ENCODE results near the gene ZC3H11A.
"Not testable (repeated sequence)": the region's sequence is repeated elsewhere in the genome, so short reads cannot be mapped to it uniquely, and the experiment has no call there.

ZC3H11A gene

DNA sequence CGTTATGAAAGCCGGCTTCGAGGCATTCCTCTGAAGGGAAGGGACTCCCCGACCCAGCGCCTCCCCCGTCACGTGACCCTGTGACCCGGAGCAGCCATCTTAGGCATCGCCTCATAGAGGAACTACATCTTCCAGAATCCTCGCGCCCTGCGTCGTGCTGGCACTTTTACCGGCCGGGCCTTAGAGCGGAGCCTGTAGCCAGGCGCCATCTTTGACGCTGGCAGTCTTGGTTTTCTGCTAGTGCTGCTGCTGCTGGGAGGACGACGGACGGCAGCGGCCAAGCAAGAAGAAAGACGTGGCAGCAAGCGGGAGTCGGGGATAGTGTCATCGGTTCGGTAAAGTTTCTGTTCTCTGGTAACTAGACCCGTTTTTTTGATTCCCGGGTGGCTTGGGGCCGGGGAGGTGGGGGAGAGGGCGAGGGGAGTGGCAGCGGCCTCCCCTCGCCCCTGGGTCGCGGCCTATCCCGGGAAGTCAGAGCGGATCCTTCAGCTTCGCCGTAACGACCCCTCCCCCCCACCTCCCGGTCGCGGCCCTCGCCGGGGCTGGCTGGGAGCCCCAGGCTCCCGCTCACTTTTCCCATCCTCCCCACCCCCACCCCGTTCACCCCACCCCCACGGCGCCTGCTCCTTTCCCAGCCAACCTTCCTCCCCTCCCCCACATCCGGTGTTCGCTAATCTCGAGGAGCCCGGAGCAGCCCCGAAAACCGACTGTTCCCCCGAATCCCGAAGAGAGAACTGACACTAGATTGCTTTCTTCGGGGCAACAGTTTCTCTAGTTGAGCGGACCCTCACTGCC lies at the start of gene ZC3H11A, which contains the start of gene ZBED6:
ZC3H11A (plus strand) TSS at position 183 of the 795 bp plus-strand sequence. CDS start 21,448 bp downstream, outside the sequence.
ZBED6 (plus strand) TSS at position 183 of the 795 bp plus-strand sequence. CDS start 1,900 bp downstream, outside the sequence.
- DNase-seq = peak; percentile 93

DNA sequence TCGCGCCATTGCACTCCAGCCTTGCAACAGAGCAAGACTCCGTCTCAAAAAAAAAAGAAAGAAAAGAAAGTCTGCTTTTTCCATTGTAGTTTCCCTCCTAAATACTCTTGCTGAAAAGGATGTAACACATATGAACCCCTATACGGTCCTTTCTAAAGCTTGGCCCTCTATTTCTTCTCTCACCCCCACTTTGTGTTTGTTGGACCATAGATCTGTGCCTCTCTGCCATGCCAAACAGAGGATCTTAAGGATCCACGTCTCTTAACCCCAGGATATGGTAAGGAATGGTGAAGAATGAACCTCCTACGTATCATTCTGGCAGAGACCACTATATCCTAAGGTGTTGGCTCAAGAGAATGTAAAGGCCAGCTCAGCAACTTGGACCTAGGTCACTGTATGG lies 49.1 kb upstream of the ZC3H11A start:
- no peak for DNase-seq

DNA sequence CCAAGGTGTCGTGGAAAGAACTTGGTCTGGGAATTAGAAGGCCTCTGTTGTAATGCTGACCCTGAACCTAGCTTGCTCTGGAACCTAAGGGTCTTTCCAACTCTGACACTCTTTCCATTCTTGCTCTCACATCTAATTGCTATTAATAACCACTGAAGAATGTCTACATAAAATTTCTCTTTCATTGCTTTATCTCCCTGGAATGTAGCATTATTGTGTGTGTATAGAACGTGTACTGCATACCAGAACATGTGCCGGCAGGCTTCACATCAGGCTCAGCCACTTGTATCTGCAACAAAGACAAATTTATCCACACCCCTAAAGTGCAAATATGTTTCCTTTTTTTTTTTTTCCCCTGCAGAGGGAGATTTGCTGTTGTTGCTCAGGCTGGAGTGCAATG lies 44.4 kb upstream of the ZC3H11A start:
- no peak for DNase-seq

DNA sequence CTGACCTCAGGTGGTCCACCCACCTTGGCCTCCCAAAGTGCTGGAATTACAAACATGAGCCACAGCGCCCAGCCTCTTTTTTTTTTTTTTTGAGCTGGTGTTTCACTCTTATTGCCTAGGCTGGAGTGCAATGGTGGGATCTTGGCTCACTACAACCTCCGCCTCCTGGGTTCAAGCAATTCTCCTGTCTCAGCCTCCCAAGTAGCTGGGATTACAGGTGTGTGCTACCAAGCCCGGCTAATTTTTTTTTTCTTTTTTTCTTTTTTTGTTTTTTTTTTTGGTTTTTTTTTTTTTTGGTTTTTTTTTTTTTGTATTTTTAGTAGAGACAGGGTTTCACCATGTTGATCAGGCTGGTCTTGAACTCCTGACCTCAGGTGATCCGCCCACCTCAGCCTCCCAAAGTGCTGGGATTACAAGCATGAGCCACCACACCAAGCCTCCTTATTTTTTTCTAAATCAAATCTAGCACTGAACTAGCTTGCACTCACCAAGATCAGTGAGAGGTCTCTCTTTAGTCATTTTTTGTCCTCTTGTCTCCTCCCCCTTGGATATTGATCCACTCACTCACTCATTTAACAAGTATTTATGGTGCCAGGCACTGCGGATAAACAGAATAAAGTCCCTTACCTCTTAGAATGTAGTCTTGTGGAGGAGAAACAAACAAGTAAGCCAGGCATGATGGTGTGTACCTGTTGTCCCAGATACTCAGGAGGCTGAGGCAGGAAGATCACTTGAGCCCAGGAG lies 43.6 kb upstream of the ZC3H11A start:
- not testable (repeated sequence) for DNase-seq

DNA sequence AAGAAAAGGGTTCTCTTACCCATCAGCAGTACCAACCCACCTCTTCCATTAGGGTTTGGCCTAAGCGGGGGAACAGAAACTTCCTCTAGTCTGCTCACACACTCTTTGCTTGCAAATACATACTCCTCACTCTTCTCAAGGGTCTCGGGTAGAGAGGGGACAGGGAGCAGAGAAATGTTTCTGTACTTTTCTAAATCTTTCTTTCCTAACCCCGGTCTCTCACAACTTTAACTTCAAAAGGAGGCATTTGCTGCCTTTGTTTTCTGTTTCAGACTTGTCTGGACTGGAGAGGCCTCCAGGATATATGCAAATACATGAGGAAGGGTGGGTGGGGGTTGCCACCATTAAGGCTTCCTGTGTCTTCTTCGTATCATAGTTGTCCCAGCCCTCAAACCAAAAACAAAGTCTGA lies 41.0 kb upstream of the ZC3H11A start:
- no peak for DNase-seq

DNA sequence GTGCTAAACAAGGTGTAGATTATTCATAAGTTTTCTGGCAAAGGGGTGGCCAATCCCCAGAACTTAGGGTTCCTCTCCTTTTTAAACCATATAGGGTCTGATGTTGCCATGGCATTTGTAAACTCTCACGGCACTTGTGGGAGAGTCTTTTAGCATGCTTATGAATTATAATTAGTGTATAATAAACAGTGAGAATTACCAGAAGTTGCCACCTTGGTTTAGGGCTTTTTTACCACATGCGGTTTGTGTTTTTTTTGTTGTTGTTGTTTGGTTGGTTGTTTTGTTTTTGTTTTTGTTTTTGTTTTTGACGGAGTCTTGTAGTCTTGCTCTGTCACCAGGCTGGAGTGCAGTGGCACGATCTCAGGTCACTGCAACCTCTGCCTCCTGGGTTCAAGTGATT lies 39.4 kb upstream of the ZC3H11A start:
- DNase-seq = no peak

DNA sequence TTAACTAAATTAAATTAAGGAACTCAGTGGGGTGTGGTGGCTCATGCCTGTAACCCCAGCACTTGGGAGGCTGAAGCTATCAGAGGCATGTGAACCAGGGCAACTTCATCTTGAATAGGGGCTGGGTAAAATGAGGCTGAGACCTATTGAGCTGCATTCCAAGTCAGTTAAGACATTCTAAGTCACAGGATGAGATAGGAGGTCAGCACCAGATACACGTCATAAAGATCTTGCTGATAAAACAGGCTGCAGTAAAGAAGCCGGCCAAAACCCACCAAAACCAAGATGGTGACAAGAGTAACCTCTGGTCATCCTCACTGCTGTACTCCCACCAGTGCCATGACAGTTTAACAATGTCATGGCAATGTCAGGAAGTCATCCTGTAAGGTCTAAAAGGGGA lies 36.7 kb upstream of the ZC3H11A start:
- DNase-seq = not testable (repeated sequence)

DNA sequence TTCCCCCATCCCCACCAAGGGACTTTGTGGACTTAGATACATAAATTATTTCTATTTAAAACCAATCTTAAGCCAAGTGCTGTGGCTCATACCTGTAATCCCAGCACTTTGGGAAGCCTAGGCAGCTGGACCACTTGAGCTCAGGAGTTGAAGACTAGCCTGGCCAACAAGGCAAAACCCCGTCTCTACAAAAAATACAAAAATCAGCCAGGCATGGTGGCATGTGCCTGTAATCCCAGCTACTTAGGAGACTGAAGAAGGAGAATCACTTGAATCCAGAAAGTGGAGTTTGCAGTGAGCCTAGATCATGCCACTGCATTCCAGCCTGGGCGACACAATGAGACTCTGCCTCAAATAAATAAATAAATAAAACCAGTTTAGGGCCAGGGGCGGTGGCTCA lies 34.9 kb upstream of the ZC3H11A start:
- no peak for DNase-seq

DNA sequence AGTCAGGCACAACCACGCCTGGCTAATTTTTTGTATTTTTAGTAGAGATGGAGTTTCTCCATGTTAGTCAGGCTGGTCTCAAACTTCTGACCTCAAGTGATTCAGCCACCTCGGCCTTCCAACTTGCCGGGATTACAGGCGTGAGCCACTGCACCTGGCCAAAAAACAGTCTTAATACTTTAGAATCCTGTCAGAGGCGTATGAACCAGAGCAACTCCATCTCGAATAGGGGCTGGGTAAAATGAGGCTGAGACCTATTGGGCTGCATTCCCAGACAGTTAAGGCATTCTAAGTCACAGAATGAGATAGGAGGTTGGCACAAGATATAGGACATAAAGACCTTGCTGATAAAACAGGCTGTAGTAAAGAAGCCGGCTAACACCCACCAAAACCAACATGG lies 33.5 kb upstream of the ZC3H11A start:
- DNase-seq = not testable (repeated sequence)

DNA sequence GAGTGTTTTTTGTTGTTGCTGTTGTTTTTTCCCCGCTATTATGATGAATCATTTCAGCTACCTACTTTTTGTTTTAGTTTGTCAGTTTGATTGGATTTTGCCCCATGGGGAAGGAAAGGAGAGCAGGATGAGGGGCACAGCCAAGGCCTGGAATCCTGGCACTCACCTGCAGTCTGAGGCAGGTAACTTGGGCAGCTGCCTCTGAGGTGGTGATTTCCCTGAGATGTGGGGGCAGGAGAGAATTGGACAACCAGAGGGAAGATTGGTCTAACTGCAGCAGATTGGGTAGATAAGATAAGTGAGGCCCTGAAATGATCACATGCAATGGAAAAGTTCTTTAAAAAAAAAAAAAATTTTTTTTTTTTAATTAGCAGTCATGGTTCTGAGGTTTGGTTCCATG lies 31.9 kb upstream of the ZC3H11A start:
- DNase-seq = no peak

DNA sequence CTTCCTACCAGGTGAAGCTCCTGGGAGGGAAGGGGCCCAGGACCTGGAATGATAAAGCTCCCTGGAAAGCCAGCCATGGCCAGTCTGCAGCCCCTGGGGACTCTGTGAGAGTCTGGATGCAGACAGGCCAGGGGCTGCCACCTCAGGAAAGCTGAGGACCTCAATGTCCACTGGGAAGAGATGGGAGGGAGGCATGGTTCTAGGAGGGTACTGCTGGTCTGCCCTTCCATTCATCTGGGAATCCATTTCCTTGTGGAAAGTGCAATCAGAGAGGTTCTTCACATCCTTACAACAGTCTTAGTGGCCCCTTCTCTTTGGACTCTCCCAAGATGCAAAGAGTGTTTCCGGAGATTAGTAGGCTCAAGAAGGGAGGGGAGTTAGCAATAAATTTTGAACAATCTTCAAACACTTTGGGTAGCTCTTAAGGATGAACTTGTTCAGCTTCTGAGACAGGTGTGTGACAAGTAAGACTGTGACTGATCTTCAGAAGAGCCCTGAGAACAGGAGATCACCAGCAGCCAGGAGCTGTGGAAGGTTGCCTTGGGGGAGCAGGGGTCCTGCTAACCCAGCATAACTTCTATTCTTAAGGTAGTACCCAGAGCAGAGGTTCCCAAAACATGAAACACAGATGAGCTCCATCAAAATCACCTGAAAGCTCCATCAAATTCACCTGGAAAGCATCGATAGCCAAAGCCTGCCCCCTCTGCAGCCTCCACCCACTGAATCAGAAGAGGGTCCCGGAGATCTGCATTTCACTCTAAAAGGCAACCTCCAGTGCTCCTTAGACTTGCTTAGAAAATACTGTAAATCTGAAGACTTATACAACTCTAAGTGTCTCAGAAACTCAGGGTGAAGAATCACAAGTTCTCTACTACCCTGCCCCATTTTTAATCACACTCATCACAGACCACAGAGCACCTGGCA lies 31.1 kb upstream of the ZC3H11A start:
- DNase-seq = no peak

DNA sequence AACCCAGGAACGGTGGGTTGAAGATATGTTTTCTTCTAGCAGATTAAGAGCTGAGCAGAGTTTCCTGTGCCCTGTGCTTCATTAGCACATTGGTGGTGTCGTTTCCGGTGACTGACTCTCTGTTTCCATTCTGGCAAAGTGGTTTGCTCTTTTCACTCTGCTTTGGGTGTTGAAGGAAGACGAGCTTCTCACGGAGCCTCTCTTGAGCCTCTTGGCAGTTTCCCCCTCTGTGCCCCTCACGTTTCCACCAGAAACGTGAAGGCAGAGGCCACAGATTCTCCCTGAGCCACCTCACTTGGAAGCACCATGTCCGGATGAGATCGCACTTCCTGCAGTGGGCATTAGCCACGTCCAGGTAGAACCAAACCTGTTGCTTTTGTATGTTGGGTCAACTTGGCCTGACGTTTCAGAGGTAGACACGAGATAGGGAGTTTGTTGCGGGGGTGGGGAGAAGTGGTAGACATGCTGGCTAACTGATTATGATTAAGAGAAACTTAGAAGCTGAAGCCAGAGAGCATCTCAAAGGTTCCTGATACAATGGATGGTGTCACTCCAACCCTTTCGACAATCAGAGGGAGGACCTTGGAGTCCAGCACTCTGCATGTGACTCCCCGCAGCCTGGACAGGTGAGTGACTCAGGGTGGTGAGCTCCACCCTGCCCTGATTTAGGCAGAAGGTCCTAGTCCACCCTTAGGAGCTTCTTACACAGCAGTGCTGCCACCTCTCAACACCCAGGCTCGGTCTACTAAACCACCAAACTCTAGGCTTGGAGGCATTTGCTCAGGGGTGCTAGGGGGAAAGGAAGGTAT lies 30.2 kb upstream of the ZC3H11A start, which contains the start of gene LAX1:
LAX1 (plus strand) TSS at position 155 of the 809 bp plus-strand sequence; CDS start at position 538, 383 bp downstream.
- no peak for DNase-seq

DNA sequence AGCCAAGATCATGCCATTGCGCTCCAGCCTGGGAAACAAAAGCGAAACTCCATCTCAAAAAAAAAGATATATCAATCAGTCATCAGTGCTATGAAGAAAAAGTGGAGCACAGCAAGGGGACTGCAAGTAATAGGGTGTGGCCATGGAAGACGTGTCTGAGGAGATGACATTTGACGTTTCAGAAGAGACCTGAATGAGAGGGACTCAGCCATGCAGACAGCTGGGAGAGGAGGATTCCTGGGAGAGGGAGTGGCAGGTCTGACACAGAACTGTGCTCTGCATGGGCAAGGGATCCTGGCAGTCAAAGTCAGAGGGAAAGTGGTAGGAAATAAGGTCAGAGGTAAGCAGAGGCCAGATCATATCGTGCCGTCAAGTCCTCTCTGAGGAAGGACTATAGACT lies 27.2 kb upstream of the ZC3H11A start:
- DNase-seq = no peak

DNA sequence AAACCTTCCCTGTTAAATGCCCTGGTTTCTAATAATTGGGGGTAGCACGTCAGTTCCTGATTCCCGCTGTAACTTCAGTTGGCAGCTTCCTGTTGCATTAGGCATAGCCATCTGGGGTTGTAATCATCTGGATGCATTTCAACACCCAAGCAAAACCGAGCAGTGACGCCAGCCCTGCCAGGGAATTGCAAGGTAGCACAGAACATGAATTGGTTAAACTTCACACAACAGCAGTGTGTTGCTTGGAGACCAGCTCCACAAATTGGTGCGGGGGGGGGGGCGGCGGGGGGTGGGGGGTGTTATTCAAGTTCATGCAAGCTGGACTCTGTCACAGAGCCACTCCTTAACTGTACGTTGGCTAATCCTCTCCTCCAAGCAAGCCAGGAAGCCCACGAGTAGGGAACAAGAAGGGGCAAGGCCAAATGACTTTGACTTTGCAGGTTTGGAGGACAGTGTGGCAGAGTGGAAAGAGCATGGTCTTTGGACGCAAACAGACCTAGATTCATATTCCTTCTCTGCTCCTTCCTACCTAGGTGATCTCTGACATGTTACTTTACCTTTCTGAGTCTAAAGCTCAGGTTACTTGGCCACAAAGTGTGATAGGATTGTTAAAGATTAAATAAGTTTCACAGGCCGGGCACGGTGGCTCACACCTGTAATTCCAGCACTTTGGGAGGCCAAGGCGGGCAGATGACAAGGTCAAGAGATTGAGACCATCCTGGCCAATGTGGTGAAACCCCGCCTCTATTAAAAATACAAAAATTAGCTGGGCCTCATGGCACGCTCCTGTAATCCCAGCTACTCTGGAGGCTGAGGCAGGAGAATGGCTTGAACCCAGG lies 25.7 kb upstream of the ZC3H11A start:
- DNase-seq = no peak

DNA sequence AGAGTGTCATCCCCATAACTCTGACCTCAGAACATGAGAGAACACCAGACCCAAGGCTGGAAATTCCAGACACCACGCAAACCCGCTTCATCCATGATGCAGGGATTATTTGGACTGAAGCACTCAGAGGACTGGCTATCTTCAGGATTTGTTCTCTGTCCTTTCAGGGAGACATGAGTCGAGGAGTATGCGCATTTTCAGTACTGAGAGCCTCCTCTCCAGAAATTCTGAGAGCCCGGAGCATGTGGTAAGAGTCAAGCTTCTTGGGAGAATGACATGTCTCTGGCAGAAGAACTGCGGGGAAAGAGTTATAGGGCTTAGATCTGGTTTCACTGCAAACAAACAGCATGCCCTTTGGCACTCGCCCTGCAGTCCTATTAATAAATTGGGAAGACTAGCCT lies 23.5 kb upstream of the ZC3H11A start:
- DNase-seq = no peak

DNA sequence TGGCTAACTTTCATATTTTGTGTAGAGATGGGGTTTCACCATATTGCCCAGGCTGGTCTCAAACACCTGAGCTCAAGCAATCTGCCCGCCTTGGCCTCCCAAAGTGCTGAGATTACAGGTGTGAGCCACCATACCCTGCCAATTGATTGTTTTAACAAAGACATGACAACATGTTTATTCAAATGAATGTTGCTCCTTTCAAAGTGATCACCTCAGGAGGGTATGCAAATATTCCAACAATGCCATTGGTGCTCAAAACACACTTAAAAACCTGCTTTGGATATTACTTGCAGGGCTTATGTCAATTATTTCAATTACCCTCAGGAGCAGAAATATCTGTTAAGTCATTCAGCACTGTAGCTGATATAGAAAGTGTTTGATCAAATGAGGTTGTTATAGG lies 22.6 kb upstream of the ZC3H11A start:
- DNase-seq = no peak

DNA sequence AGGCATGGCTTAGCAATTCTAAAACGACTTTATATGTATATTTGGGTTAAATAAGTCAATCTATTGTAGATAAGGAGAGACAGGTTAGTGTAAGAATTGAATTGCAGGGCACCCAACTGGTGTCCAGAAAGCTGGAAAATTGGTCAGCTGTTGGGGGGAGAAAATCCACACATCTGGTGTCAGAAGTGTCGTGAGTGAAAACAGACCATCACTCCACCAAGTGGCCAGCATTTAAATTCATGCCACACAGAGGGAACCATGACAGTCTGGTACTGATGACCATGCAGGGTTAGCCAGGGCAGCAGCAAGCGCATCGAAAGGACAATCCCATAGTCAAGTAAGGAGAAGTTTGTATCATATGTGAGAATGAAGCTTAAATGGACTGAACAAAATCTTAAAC lies 18.8 kb upstream of the ZC3H11A start:
- no peak for DNase-seq

DNA sequence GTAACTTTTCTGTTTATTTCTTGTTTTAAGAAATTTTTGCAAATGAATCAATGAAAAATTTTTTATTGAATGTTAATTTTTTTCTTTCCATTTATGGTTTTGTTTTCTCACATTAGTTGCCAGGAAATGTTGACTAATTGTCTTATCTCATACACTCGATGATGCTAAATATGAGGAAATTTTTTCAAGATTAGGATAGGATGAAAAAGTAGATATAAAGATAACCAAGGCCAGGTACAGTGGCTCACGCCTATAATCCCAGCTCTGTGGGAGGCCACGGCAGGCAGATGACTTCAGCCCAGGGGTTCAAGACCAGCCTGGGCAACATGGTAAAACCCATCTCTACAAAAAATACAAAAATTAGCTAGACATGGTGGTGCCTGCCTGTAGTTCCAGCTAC lies 17.8 kb upstream of the ZC3H11A start:
- DNase-seq = no peak

DNA sequence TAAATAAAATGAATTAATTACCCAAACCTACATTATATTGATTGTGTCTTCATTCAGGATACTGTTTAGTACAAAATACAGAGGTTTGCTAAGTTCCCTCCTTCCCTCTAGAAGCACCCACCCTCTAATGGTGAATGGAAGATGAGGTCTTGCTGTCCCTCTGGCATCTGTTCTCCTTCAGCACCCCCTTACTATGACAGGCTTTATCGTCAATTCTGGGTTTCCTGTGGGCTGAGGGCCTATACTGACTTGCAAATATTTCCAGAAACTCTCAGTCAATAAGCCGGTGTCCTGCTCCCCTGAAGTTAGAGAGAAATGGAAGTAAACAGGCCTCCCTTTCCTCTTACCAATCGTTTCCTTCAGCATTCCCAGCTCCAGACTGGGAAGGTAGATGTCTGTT lies 17.3 kb upstream of the ZC3H11A start:
- no peak for DNase-seq

DNA sequence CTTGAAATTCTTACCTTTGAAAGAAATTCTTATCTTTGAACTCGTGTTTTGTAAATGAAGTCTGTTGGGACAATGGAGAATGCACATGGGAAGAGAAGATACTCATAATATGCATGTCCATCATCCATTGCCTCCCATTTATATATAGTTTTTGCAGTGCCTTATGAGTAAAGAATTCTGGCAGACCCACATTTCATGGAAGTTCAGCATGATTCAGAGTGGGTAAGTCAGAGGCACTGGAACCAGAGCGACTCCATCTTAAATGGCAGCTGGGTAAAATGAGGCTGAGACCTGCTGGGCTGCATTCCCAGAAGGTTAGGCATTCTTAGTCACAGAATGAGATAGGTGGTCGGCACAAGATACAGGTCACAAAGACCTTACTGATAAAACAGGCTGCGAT lies 16.6 kb upstream of the ZC3H11A start:
- no peak for DNase-seq

DNA sequence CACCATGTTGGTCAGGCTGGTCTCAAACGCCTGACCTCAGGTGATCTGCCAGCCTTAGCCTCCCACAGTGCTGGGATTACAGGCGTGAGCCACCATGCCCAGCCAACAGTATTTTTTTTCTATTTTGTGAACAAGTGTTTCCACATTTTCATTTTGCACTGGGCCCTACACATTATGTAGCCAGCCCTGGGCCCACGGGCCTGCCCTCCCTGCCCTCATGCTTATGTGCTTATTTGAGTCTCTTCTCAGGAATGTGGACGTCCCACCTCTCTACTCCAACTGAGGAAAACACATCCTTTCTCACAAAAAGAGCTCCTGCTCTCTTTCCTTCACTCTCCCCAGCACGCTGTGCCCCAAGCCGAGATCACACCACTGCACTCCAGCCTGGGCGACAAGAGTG lies 13.5 kb upstream of the ZC3H11A start:
- no peak for DNase-seq

Measured in SHP77 treated with DMSO at 0.1 percent for 48 hours (cell line).